GM23338 (cell line): Measurements from ENCODE around the gene ZNF280C. TPM values are rescaled to one million over a fixed set of nuclear protein-coding genes. Genes with fewer than 3 reads are reported as not detected.
A peak's percentile ranks its signal among the peaks of the same experiment; 100 is the strongest.

Source experiments
- ATAC-seq: fragments of 200-7000 bp; cut with Tn5 transposase; 3 replicates; pipeline ENCODE4 v1.9.1; 2020
- DNase-seq: peaks from one replicate; pipeline ENCODE4 v3.0.0-alpha.2; 2015; ENCODE audit warnings: low spot score
- H2AFZ ChIP-seq: fragments of 200-600 bp; sonication (generic); 2 replicates; pipeline ENCODE4 v1.8.0; 2016; ENCODE audit warnings: antibody characterized with exemption, mild to moderate bottlenecking, moderate library complexity
- H3F3A ChIP-seq: fragments of 200-600 bp; sonication (generic); replicated peaks from 2 replicates; pipeline ENCODE4 v1.8.0; 2017; ENCODE audit warnings: antibody characterized with exemption, mixed run types, low read depth
- H3K27ac ChIP-seq: fragments of 200-600 bp; sonication (generic); 2 replicates; pipeline ENCODE4 v1.6.1; 2016; ENCODE audit warnings: low read depth
- H3K27me3 ChIP-seq: fragments of 200-600 bp; sonication (generic); 2 replicates; pipeline ENCODE4 v1.8.0; 2016; ENCODE audit warnings: mild to moderate bottlenecking, mixed run types, moderate library complexity; ENCODE audit not compliant: insufficient read depth
- H3K36me3 ChIP-seq: fragments of 200-600 bp; sonication (generic); 2 replicates; pipeline ENCODE4 v1.8.0; 2016; ENCODE audit warnings: mild to moderate bottlenecking; ENCODE audit not compliant: insufficient read depth
- H3K4me1 ChIP-seq: fragments of 200-600 bp; sonication (generic); 2 replicates; pipeline ENCODE4 v1.8.0; 2016; ENCODE audit warnings: mild to moderate bottlenecking, moderate library complexity; ENCODE audit not compliant: insufficient read depth
- H3K4me2 ChIP-seq: fragments of 200-600 bp; sonication (generic); 2 replicates; pipeline ENCODE4 v1.7.1; 2017; ENCODE audit warnings: mixed run types
- H3K4me3 ChIP-seq: fragments of 200-600 bp; sonication (generic); 2 replicates; pipeline ENCODE4 v1.6.1; 2016; ENCODE audit warnings: mixed run types
- H3K79me2 ChIP-seq: fragments of 200-600 bp; sonication (generic); replicated peaks from 2 replicates; pipeline ENCODE4 v1.8.0; 2017; ENCODE audit warnings: mild to moderate bottlenecking; ENCODE audit not compliant: insufficient read depth
- H3K9me2 ChIP-seq: fragments of 200-600 bp; sonication (generic); 2 replicates; pipeline ENCODE4 v1.8.0; 2017; ENCODE audit not compliant: insufficient read depth
- H4K20me1 ChIP-seq: fragments of 200-600 bp; sonication (generic); replicated peaks from 2 replicates; pipeline ENCODE4 v1.8.0; 2017; ENCODE audit warnings: mild to moderate bottlenecking; ENCODE audit not compliant: insufficient read depth
- H3K27ac Mint-ChIP-seq: 2 replicates; pipeline ENCODE4 v1.8.0; 2020; ENCODE audit warnings: inconsistent platforms, mild to moderate bottlenecking, moderate library complexity, mixed read lengths
- H3K27me3 Mint-ChIP-seq: 3 replicates; pipeline ENCODE4 v1.8.0; 2022; ENCODE audit warnings: low read depth, mild to moderate bottlenecking, moderate library complexity, mixed read lengths, inconsistent platforms; ENCODE audit not compliant: insufficient read depth, poor library complexity
- H3K36me3 Mint-ChIP-seq: 3 replicates; pipeline ENCODE4 v1.8.0; 2021; ENCODE audit warnings: low read depth, mild to moderate bottlenecking, inconsistent platforms, moderate library complexity, mixed read lengths
- H3K4me1 Mint-ChIP-seq: 3 replicates; pipeline ENCODE4 v1.8.0; 2020; ENCODE audit warnings: mild to moderate bottlenecking, inconsistent platforms, mixed read lengths
- H3K4me3 Mint-ChIP-seq: 3 replicates; pipeline ENCODE4 v1.8.0; 2021; ENCODE audit warnings: moderate library complexity, mild to moderate bottlenecking, inconsistent platforms, mixed read lengths
- H3K9me3 Mint-ChIP-seq: 3 replicates; pipeline ENCODE4 v1.8.0; 2020; ENCODE audit warnings: moderate library complexity, mild to moderate bottlenecking, inconsistent platforms, mixed read lengths
- CREB1 ChIP-seq: fragments of 250-450 bp; sonication (Bioruptor Pico); IDR thresholded peaks from 2 replicates; pipeline ENCODE4 v1.5.0; 2020; ENCODE audit warnings: low read depth, mild to moderate bottlenecking, moderate library complexity
- CTCF ChIP-seq, 2 experiments: fragments of 200-600 bp in 1 of 2; sonication (generic) in 1 of 2; conservative IDR thresholded peaks; 2 replicates each; pipeline versions ENCODE4 v1.5.1 to v1.6.1; 2016 to 2017; ENCODE audit warnings: antibody characterized with exemption in 2 of 2, low read depth in 2 of 2, mild to moderate bottlenecking in 2 of 2, moderate library complexity in 1 of 2
- ETS1 ChIP-seq: IDR thresholded peaks from 2 replicates; pipeline ENCODE4 v1.6.1; 2016; ENCODE audit warnings: antibody characterized with exemption
- EZH2 ChIP-seq: fragments of 200-600 bp; sonication (generic); IDR thresholded peaks from one replicate; pipeline ENCODE4 v1.8.0; 2017; ENCODE audit warnings: antibody characterized with exemption, mild to moderate bottlenecking, low read depth; ENCODE audit not compliant: unreplicated experiment
- EZH2phosphoT487 ChIP-seq: fragments of 200-600 bp; sonication (generic); IDR thresholded peaks from one replicate; pipeline ENCODE4 v1.8.1; 2018; ENCODE audit warnings: antibody characterized with exemption; ENCODE audit not compliant: unreplicated experiment
- JUNB ChIP-seq: IDR thresholded peaks from one replicate; pipeline ENCODE4 v1.6.1; 2016; ENCODE audit warnings: antibody characterized with exemption; ENCODE audit not compliant: unreplicated experiment
- NANOG ChIP-seq: IDR thresholded peaks from 2 replicates; pipeline ENCODE4 v1.6.1; 2016; ENCODE audit warnings: antibody characterized with exemption, borderline replicate concordance
- POLR2AphosphoS5 ChIP-seq: IDR thresholded peaks from 2 replicates; pipeline ENCODE4 v1.6.1; 2016; ENCODE audit warnings: antibody characterized with exemption, low read depth
- REST ChIP-seq: IDR thresholded peaks from one replicate; pipeline ENCODE4 v1.6.1; 2018; ENCODE audit warnings: antibody characterized with exemption; ENCODE audit not compliant: unreplicated experiment
- STAT1 ChIP-seq: IDR thresholded peaks from one replicate; pipeline ENCODE4 v1.6.1; 2016; ENCODE audit warnings: antibody characterized with exemption; ENCODE audit not compliant: unreplicated experiment
- ZNF114 ChIP-seq: fragments of 250-450 bp; sonication (Bioruptor Pico); IDR thresholded peaks from 2 replicates; pipeline ENCODE4 v1.5.0; 2020; ENCODE audit warnings: mild to moderate bottlenecking, moderate library complexity
- ZNF331 ChIP-seq: fragments of 250-450 bp; sonication (Bioruptor Pico); IDR thresholded peaks from 2 replicates; pipeline ENCODE4 v1.5.0; 2020; ENCODE audit warnings: low read depth, mild to moderate bottlenecking, moderate library complexity
- ZNF462 ChIP-seq: fragments of 250-450 bp; sonication (Bioruptor Pico); IDR thresholded peaks from 2 replicates; pipeline ENCODE4 v1.5.0; 2020; ENCODE audit warnings: mild to moderate bottlenecking, moderate library complexity
- polyA plus RNA-seq: library from polyadenylated mRNA; unstranded; fragments of >200 nt; fragmentation: Nextera tagmentation; extraction: Ambion mirVana; gene quantifications from 2 replicates; pipeline ENCODE4 v1.2.1, GENCODE V29; 2016
- total RNA-seq: library from RNA; depleted of rRNA; stranded (reverse); fragments of >200 nt; shearing (Covaris generic); gene quantifications from 2 replicates; pipeline ENCODE4 v1.2.3, GENCODE V29; 2014

ZNF280C gene
- total and polyA plus RNA-seq, 2 experiments from 2014 or later = 7.9 to 14.4 TPM

GRCh38 chrX:130166503-130166777 lies 102.3 kb downstream of the ZNF280C start:
- TF ChIP-seq ZNF331 (CRISPR knock-in tag) = no peak
- TF ChIP-seq ETS1 = no peak
- no peak for TF ChIP-seq ZNF114 (CRISPR knock-in tag)
- no peak for TF ChIP-seq REST
- TF ChIP-seq EZH2 = no peak
- TF ChIP-seq CREB1 (CRISPR knock-in tag) = no peak
- TF ChIP-seq EZH2phosphoT487 = no peak
- TF ChIP-seq JUNB = no peak
- TF ChIP-seq CTCF (conservative IDR thresholded peaks at IDR 0.05; ENCODE audit: low read depth in 2 of 2) = no peak
- TF ChIP-seq POLR2AphosphoS5 = no peak
- TF ChIP-seq NANOG = no peak
- no peak for TF ChIP-seq STAT1
- TF ChIP-seq ZNF462 (CRISPR knock-in tag) = no peak
- Histone ChIP-seq H3K79me2 (peaks cover 34% of the 10 kb centered on the region), H4K20me1 (no peaks in the 10 kb centered on the region), H3K4me1 (peaks cover 12% of the 10 kb centered on the region), H3K27me3 (no peaks in the 10 kb centered on the region), H3K36me3 (no peaks in the 10 kb centered on the region), H3K4me3 (peak overlapping the region; percentile 84), H3F3A (no peaks in the 10 kb centered on the region), H3K27ac (no peak overlapping the region), H3K4me2 (peak overlapping the region; percentile 92), H3K9me2 (no peaks in the 10 kb centered on the region), H2AFZ (no peak overlapping the region)
- H3K4me1 Mint-ChIP-seq = peaks cover 15% of the 10 kb centered on the region; the same call in 2 of the 3 replicates
- H3K27ac Mint-ChIP-seq = no peak overlapping the region; the same call in 1 of the 2 replicates
- no peaks in the 10 kb centered on the region; the same call in 2 of the 3 replicates for H3K9me3 Mint-ChIP-seq
- no peaks in the 10 kb centered on the region; the same call in 1 of the 3 replicates for H3K36me3 Mint-ChIP-seq
- ATAC-seq (no peak), DNase-seq (no peak)
- H3K27me3 Mint-ChIP-seq = no peaks in the 10 kb centered on the region
- H3K4me3 Mint-ChIP-seq = peak overlapping the region; percentile 94
